Uterus (tissue), 4 donors: ENCODE measurements around the gene SYCE3. TPM values are rescaled to one million over a fixed set of nuclear protein-coding genes. Genes with fewer than 3 reads are reported as not detected.

Source experiments
- DNase-seq, 2 donors: peaks; one replicate each; pipeline ENCODE4 v3.0.0-alpha.2; 2019 to 2020
- H3K27ac ChIP-seq, 2 donors: fragments of 200-600 bp; sonication (generic); 1 replicate in 1 of 2; 2 replicates in 1 of 2; pipeline ENCODE4 v1.5.1; 2016 to 2018
- H3K27me3 ChIP-seq, 2 donors: fragments of 200-600 bp; sonication (generic); one replicate each; pipeline ENCODE4 v1.5.1; 2018 to 2019; ENCODE audit warnings: control low read depth in 1 of 2
- H3K36me3 ChIP-seq, 2 donors: fragments of 200-600 bp; sonication (generic); one replicate each; pipeline ENCODE4 v1.5.1; 2019; ENCODE audit warnings: control low read depth in 1 of 2
- H3K4me1 ChIP-seq, 2 donors: fragments of 200-600 bp; sonication (generic); one replicate each; pipeline ENCODE4 v1.5.1; 2018 to 2019; ENCODE audit warnings: control low read depth in 1 of 2
- H3K4me3 ChIP-seq, 2 donors: fragments of 200-600 bp; sonication (generic); 1 replicate in 1 of 2; 2 replicates in 1 of 2; pipeline ENCODE4 v1.5.1; 2018 to 2019; ENCODE audit warnings: mild to moderate bottlenecking in 1 of 2
- H3K9me3 ChIP-seq, 2 donors: fragments of 200-600 bp; sonication (generic); one replicate each; pipeline ENCODE4 v1.5.1; 2019; ENCODE audit warnings: control low read depth in 1 of 2
- POLR2A ChIP-seq, 2 donors: fragments of 450-650 bp; IDR thresholded peaks; one replicate each; pipeline ENCODE4 v1.6.1; 2016; ENCODE audit warnings: antibody characterized with exemption in 2 of 2, mild to moderate bottlenecking in 1 of 2, moderate library complexity in 1 of 2
- intact Hi-C: fragments of 100-400 bp; cut with DNase I; formaldehyde crosslinking; loops from one replicate; pipeline ENCODE4 v1.15.1; 2023; ENCODE audit warnings: low total_unique reads
- total RNA-seq, 4 donors: library from RNA; depleted of rRNA in 3 of 4; stranded (reverse); fragments of >200 nt in 3 of 4; gene quantifications; one replicate each; pipeline versions ENCODE4 v1.1.0 to v1.2.4, GENCODE V29; 2014 to 2023
- TF ChIP-seq, protein P1 (sequence below), 4 experiments: fragments of 200-600 bp in 2 of 4; fragments of 450-650 bp in 2 of 4; sonication (generic) in 2 of 4; IDR thresholded peaks; one replicate each; pipeline ENCODE4 v1.5.1; 2016 to 2019; ENCODE audit warnings: antibody characterized with exemption in 4 of 4, mild to moderate bottlenecking in 2 of 4, moderate library complexity in 1 of 4
- donor health status: DM: yes; HTN: yes; CAD: no.

SYCE3 gene
- total RNA-seq, 4 donors from 2014 or later = not detected

DNA sequence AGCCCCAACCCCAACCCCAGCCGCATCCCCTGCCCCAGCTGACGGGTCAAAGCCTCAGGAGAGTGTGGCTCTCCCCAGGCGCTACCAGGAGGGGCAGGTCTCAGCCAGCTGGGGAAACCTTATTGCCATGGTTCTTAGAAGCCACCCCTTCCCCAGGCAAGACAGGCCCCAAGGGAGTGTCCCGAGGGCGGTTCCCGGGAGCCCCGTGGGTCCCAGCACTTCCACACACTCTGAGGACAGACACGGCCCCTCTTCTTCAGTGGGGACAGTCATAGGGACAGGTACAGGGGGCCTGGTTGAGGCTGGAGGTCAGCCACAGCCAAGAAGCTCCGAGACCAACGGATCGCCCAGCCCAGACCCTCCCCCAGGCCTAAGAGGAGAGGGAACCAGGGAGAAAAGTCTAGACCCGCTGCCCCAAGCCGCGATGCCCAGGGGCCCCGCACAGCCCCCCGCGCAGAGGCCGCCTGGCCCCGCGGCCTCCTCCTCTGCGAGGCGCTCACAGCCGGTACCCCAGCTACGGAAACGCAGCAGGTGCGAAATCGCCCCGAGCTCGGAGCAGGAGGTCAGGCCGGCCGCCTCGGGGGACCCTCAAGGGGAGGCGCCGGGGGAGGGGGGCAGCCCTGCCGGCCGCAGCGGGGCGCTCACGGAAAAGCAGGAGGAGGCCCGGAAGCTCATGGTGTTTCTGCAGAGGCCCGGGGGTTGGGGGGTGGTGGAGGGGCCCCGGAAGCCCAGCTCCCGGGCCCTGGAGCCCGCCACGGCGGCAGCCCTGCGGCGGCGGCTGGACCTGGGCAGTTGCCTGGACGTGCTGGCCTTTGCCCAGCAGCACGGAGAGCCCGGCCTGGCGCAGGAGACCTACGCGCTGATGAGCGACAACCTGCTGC is 14.4 kb downstream of the SYCE3 start:
- Histone ChIP-seq H3K27me3 (peaks cover 13 to 14% of the 10 kb centered on the region in 2 donors), H3K4me3 (no peak overlapping the region), H3K27ac (no peak overlapping the region), H3K36me3 (no peaks in the 10 kb centered on the region), H3K4me1 (peaks cover 0 to 12% of the 10 kb centered on the region in 2 donors), H3K9me3 (no peaks in the 10 kb centered on the region)
- TF ChIP-seq, protein P1, sequence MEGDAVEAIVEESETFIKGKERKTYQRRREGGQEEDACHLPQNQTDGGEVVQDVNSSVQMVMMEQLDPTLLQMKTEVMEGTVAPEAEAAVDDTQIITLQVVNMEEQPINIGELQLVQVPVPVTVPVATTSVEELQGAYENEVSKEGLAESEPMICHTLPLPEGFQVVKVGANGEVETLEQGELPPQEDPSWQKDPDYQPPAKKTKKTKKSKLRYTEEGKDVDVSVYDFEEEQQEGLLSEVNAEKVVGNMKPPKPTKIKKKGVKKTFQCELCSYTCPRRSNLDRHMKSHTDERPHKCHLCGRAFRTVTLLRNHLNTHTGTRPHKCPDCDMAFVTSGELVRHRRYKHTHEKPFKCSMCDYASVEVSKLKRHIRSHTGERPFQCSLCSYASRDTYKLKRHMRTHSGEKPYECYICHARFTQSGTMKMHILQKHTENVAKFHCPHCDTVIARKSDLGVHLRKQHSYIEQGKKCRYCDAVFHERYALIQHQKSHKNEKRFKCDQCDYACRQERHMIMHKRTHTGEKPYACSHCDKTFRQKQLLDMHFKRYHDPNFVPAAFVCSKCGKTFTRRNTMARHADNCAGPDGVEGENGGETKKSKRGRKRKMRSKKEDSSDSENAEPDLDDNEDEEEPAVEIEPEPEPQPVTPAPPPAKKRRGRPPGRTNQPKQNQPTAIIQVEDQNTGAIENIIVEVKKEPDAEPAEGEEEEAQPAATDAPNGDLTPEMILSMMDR (IDR thresholded peaks at IDR 0.05) = no peak
- no peak for TF ChIP-seq POLR2A (IDR thresholded peaks at IDR 0.05)
- DNase-seq = no peak
- intact Hi-C loops = no loop called here

DNA sequence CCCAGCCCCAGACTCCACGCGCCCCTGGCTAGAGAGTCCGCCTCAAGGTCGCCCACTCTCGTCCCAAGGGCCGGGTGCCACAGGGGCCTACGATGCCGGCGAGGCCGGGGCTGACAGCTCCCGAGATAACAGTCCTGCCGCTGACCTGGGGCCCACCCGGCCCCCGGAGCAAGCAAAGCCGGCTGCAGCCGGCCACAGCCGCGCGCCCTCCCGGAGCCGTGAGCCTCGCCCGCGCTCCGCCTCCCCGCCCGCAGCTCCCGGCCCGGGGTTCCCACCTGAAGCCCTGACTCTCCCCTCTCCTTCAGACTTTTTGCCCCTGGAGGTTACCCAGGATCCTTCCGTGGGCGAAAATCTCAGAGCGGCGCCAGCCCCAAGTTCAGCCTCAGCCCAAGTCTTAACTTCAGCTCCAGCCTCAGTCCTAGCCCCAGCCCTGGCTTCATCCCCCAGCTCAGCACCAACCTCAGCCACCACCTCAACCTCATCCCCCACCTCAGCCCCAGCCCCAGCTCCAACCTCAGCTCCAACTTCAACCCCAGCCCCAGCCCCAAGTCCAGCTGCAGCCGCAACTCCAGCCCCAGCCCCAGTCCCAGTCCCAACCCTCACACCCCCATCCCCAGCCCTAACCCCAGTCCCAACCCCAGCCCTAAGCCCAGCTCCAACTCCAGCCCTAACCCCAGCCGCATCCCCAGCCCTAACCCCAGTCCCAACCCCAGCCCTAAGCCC is 15.3 kb downstream of the SYCE3 start:
- Histone ChIP-seq H3K4me1 (peaks cover 0 to 12% of the 10 kb centered on the region in 2 donors), H3K27me3 (peaks cover 13 to 14% of the 10 kb centered on the region in 2 donors), H3K27ac (no peak overlapping the region), H3K9me3 (no peaks in the 10 kb centered on the region), H3K4me3 (no peak overlapping the region), H3K36me3 (no peaks in the 10 kb centered on the region)
- no peak for TF ChIP-seq POLR2A (IDR thresholded peaks at IDR 0.05)
- TF ChIP-seq, protein P1 (IDR thresholded peaks at IDR 0.05) = no peak
- no peak for DNase-seq
- intact Hi-C loops = no loop called here

DNA sequence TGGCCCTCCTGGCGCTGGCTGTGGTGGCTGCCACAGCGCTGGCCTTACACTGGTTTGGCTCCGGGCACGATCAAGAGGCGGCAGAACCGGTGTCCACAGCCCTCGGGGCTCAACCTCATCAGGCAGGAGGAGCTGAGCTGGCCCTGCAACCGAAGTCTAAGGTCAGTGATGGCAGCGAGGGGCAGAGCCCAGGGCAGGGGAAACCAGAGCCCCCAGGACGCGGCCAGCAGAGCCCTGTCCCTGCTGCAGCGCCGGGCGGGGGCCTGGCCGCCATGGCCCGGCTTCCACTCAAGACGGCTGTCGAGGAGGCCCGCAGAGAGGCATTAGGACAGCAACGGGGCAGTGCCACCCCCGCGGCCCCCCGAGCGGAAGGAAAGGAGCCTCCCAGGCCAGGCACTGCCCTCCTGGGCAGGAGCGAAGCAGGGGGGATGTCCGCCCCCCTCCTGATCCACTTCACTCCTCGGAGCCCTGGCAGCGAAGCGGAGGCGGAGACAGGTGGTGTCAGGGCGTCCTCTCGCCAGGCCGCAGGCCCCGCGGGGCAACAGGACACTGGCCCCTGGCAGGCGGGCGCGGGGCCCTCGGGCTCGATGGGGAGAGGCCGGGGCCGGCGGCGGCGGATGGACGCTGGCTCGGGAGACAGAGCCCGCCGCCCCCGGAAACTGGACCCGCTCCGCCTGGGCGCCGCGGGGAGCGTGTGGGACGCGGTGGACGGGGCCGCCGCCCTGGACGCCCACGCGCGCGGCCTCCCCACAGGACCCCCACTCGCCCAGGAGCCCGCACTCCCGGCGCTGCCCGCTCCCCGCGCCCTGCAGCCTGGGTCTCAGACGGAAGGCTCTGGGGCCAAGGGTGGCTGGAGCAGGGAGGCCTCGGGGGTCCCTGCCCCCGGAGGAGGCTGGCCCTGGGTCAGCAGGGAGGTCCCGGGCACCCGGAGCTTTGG is 16.1 kb downstream of the SYCE3 start:
- no peak overlapping the region for H3K27ac ChIP-seq
- no peaks in the 10 kb centered on the region for H3K9me3 ChIP-seq
- intact Hi-C loops = no loop called here
- H3K27me3 ChIP-seq = peaks cover 13 to 14% of the 10 kb centered on the region in 2 donors
- DNase-seq = no peak
- TF ChIP-seq, protein P1 (IDR thresholded peaks at IDR 0.05) = no peak
- TF ChIP-seq POLR2A (IDR thresholded peaks at IDR 0.05) = no peak
- no peak overlapping the region for H3K4me3 ChIP-seq
- no peaks in the 10 kb centered on the region for H3K36me3 ChIP-seq
- peaks cover 0 to 12% of the 10 kb centered on the region in 2 donors for H3K4me1 ChIP-seq

DNA sequence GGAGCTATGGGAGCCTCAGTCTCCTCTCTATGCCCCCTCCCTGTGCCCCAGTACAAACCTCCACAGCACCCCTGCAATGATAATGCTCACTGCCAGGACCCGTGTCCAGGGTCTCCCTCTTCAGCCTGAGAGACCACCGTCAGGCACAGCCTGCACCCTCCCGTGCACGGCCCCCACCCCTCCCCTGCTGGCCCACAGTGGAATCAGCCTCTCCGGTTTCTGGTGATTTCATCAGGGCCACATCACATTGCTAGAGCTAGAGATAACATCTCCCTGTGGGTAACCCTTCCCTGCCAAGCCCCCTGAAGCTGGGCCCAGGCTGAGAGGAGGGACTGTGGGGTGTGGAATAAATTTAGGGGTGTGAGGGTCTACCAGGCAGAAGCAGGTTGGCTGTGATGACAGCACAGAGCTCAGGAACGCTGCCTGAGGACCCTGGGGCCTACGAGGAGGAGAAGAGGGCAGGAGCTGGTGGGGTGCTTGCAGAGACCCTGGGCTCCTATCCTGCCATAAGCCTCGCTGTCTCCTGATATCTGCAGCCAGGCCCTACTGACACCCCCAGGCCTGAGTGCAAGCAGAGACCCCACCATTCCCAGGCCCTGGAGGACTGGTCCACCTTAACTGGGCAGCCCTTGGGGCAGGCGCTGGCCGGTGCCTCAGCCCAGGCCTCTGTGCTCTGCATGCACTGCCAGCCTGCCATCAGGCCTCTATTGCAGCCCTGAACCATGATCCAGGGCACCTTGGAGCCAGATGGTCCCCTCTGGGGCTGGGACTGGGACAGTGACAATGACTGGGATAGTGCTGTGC is 17.0 kb downstream of the SYCE3 start, which contains the start of gene KLHDC7B:
KLHDC7B (plus strand) TSS at position 378 of the 804 bp plus-strand sequence; CDS start at position 723, 345 bp downstream.
- H3K4me1 ChIP-seq = peaks cover 0 to 12% of the 10 kb centered on the region in 2 donors
- TF ChIP-seq POLR2A (IDR thresholded peaks at IDR 0.05) = no peak
- TF ChIP-seq, protein P1 (IDR thresholded peaks at IDR 0.05) = peak in 1 of 4 experiments; percentile 5
- intact Hi-C loops = no loop called here
- no peak for DNase-seq
- no peak within 1 kb of the TSS for H3K27ac ChIP-seq
- H3K27me3 ChIP-seq = peaks cover 13 to 14% of the 10 kb centered on the region in 2 donors
- no peak within 1 kb of the TSS for H3K4me3 ChIP-seq
- H3K36me3 ChIP-seq = no peaks in the 10 kb centered on the region
- no peaks in the 10 kb centered on the region for H3K9me3 ChIP-seq
